Activated CD4-positive, alpha-beta T cell treated with anti-CD3 and anti-CD28 coated beads for 48 hours (primary cell): ENCODE measurements around the gene CST3.
"Not testable (repeated sequence)": the region's sequence is repeated elsewhere in the genome, so short reads cannot be mapped to it uniquely, and the experiment has no call there.

Source experiments
- DNase-seq: peaks from one replicate; pipeline ENCODE4 v3.0.0-alpha.2; 2020

CST3 gene

DNA sequence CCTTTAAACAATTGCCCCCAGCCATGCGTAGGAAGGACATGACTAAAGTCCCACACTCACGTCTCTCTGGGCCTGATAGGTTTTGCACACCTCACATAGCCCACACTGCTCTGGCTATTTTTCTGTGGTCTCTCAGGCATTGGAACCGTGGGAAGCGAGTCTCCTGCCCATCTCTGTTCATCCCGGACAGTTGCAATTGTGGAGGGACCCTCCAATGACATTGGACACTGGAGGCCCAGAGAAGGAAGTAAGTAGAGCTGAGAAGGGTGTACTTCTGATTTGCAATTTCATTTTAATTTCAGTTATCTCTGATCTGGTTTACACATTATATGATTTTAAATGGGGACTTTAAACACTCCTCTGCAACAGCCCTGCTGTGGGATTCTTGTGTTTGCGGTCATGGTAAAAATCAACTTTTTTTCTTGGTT lies 23.3 kb upstream of the CST3 start:
- DNase-seq, result no peak

DNA sequence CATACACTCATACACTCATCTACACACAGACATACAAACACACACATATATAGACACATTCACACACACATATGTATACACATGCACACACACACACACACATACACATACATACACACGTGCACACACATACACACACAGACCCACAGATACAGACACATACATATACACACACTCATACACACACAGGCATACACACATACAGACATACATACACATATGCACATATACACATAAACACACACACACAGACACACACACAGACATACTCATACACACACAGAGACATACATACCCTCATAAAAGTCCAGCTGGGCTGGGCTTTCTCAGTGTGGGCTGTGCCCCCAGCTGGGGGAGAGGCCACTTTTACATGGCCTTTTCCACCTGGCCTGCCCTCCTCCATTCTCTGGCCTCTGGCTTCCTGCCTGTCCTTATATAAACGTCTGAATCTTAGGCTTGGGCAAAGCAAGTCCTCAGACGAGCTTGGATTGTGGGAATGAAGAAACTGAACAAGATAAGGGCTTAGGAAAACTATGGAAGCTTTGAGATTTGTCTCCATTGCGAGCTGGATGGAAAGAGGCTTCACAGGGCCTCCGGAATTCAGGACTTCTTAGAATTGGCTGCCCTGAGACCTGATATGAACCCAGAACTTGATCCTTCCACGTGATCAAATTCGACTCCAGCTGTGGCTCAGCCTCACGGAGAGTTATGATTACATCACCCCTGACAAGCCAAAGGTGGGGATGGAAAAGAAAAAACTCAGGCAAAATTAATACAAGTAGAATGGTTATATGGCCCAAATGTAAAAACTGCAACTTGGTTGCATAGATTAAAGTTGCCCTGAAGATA lies 22.5 kb upstream of the CST3 start:
- DNase-seq, result no peak

DNA sequence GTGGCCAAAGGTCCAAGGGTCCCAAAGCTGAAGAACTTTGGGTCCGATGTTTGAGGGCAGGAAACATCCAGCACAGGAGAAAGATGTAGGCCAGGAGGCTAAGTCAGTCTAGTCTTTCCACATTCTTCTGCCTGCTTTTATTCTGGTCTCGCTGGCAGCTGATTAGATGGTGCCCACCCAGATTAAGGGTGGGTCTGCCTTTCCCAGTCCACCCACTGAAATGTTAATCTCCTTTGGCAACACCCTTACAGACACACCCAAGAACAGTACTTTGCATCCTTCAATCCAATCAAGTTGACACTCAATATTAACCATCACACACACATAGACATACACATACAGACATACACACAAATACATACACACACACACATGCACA lies 21.8 kb upstream of the CST3 start:
- not testable (repeated sequence) for DNase-seq

DNA sequence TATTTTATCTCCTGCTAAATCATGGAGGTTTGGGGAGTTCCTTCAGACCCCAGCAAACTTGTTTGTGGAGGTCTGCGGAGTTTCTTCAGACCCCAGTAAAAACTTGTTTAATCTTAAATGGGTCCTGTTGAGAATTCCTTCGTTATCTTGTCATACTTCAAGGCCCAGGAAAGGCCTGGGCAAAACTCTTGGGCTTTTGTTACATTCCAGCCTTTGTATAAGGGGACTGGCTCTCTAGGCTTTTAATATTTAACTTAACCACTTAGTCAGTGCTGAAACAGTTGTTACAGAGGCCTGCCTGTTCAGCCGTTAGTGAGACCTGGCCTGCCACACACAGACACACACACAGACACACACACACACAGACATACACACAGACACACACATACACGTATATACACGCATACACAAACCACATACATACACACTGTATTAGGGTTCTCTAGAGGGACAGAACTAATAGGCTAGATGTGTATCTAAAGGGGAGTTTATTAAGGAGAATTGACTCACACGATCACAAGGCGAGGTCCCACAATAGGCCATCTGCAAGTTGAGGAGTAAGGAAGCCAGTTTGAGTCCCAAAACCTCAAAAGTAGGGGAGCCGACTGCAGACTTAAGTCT lies 21.3 kb upstream of the CST3 start:
- no peak for DNase-seq

DNA sequence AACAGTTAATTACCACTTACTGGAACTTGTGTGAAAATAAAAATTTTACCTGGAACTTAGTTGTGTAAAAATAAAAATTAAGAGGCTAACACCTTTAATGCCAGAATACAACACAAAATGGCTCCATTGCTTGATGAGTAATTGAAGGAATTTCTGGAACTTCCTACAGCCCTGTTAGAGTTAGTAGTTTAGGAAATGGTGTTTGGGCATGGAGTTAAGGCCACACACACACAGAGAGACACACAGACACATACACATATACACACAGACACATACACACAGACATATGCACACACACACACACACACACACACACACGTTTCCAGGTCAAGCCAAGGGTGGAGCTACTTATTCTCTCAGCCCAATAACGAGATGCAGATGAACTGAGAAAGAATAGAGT lies 20.6 kb upstream of the CST3 start:
- no peak for DNase-seq

DNA sequence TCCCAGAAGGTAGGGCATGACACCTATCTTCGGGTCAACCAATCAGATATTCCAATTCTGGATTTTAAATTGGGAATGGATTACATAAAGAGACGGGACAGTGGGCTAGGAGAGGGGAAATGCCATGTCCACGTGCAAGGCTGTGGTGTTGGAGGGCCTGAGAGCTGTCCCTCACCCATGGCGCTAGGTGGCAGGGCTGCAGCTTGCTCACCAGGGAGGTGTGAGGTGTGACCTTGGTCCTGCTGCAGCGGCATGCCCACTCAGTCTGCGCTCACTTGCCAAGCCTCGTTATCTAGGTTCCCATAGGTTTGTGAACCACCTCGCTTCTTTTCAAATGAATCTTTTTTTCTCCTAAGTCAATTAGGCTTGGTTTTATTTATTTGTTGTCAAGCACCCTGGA lies 19.4 kb upstream of the CST3 start:
- no peak for DNase-seq

DNA sequence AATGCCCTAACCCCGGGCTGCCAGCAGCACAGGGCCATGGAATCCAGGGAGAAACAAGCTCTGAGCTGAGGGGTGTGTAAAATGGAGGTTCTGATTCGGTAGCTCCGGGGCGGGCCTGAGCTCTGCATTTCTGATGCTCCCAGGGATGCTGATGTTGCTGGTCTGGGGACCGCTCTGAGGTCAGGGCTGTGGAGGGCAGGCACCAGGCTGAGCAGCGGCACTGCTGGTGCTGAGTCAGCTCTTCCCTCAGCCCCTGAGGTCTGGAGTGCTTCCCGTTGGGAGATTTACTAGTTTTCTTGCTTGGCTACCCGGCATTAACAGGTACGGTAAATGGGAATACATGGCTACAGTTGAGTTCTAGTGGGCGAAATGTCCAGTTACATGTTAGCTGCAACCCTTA lies 18.6 kb upstream of the CST3 start:
- no peak for DNase-seq

DNA sequence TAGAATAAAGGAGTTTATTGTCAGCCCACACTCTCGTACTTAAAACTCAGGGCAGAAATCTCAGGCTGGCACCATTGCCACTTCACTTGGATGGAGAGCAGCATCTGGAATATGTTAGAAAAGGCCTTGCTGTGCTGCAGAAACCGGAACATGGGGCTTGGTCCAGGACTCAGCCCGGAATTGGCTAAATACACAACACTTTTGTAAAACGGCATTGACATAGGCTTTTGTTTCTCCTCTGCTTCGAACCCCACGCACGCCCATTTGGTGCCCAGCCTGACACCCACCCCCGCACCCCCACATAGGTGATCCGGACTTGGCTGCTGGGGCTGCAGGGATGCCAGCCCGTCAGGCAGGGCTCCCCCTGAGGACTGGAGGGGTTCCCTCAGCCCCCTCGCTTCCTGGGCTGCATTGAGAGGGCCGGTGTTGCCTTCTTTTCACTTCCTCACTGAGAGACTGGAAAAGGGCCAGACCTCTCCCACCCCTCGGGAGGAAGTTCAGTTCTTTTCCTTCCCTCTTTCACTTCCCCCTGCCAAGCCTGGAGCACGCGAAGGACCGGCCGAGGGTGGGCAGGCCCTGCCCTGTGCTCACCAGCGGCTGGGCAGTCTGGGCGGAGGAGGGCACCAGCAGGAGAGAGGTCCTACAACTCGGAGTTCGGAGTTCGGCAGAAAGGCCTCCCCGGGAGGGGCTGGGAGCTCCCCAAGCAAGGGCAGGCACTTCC lies 17.9 kb upstream of the CST3 start:
- no peak for DNase-seq

DNA sequence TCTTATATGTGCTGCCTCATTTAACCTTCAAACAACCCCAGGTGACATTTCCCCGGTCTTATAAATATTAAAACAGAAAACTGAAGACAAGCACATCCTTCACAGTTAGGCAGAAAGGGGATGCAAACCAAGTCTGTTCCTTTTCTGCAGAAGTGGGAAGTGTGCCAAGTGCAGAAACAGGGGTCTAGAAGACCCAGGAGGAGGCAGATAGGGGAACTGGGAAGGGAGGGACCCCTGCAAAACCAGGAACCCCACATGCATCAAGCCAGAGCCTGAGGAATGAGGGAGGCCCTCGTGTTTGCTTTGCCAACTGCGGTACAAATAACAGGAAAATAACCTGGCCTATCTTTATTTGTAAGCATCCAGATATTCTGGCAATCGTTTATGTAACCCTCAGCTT lies 17.0 kb upstream of the CST3 start:
- DNase-seq, result no peak

DNA sequence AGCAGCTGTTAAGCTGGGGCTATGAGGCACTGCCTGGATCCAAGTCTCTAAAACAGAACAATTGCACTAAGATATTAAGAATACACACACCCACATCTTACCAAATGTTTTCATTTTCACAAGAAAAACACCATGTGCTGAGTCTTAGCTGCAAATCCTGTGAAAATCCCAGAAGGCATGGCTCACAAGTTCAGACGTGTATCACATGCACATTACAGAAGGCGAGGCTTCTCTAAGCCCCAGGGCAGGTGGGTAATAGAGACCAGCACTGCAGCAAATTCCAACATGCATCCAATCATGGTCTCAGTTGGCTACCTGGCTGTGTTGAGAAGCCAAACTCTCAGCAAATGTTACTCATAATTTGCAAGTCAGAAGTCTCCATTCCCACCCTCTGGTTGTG lies 16.2 kb upstream of the CST3 start:
- DNase-seq, result no peak

DNA sequence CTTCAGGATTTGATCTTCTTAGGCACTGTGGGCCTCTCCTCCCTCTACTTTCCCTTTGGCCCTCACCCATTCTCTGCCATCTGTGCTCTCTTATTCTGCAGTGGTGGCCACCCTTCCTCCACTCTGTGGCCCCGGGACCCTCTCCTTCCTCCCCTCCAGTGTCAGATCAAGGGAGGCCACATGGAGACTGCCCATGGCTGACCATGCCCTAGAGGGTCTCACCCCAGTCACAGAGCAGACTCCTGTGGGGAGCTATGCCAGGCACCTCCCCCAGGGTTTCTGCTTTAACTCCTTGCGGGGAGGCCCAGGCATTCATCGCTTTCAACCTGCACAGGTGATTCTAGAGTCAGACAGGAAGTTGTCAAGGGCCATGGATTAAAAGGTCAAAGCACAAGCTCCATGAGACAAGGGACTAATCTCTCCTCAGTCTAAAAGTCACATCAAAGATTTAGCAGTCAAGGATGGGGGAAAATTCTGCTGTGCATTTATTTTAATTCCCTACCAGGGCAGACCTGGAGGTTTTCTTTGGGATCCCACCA lies 15.7 kb upstream of the CST3 start:
- no peak for DNase-seq

DNA sequence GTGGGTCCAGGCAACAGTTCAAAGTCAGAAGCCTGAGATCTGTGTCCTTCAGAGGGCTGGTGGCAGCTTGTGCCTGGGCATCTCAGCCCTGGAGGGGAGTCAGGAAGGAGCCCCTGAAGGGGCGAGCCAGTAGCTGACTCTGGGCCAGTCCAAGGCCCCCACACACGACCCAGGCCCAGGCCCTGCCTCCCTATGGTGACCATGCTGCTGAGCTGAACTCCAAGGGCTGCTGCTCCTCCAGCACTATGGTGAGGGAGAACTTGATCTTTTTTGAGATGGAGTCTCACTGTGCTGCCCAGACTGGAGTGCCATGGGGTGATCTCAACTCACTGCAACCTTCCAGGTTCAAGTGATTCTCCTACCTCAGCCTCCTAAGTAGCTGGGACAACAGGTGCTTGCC lies 15.2 kb upstream of the CST3 start:
- no peak for DNase-seq

DNA sequence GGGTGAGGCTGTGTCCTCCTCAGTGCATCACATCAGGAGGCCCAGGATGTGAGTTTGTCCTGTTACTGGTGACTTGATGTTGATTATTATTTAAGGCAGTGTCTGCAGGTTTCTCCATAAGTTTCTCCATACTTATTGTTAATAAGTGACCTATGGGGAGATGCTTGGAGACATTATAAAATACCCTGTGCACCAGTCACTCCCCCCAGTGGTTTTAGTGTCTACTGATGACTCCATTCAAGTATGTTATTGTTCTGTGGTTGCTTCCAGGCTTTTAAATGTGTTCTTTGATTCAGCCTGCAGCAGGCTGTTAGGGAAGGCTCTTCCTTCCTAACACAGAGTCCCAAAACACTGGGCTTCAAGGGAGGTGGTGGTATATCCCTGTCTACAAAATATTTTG lies 14.6 kb upstream of the CST3 start:
- no peak for DNase-seq

DNA sequence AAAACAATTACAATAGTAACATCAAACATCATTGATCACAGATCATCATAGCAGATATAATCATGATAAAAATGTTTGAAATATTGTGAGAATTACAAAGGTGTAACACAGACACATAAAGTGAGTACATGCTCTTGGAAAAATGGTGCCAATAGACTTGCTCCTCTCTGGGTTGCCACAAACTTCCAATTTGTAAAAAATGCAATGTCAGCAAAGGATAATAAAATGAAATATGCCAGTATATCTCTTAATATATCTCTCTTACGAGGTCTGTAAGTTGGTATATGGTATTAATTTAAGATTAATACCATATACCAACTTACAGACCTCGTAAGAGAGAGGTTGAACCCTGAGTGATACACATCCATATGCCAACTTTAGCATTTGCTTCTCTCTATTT lies 13.4 kb upstream of the CST3 start:
- no peak for DNase-seq

DNA sequence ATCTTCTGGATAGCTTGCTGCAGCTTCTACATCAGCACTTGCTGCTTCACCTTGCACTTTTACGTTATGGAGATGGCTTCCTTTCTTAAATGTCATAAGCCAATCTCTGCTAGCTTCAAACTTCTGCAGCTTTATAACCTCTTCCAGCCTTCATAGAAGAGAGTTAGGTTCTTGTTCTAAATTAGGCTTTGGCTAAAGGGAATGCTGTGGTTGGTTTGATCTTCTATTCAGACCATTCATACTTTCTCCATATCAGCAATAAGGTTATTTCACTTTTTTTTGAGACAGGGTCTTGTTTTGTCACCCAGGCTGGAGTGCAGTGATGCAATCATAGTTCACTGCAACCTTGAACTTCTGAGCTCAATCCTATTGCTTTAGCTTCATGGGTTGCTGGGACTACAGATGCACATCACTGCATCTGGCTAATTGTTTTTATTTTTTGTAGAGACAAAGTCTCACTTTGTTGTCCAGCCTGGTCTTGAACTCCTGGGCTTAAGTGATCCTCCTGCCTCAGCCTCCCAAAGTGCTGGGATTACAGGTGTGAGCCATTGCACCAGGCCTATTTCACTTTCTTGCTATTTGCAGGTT lies 12.2 kb upstream of the CST3 start:
- no peak for DNase-seq

DNA sequence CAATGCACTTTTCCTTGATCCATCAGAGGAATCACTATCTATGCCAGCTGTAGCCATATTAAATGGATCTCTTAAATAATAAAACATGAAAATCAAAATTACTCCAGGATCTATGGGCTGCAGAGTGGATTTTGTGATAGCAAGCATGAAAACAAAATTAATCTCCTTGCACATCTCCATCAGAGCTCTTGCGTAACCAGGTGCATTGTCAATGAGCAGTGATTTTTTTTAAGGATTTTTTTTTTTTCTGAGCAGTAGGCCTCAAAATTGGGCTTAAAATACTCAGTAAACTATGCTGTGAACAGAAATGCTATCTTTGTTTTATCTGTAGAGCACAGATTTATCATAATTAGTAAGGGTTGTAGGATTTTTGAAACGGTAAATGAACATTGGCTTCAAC lies 11.5 kb upstream of the CST3 start:
- no peak for DNase-seq

DNA sequence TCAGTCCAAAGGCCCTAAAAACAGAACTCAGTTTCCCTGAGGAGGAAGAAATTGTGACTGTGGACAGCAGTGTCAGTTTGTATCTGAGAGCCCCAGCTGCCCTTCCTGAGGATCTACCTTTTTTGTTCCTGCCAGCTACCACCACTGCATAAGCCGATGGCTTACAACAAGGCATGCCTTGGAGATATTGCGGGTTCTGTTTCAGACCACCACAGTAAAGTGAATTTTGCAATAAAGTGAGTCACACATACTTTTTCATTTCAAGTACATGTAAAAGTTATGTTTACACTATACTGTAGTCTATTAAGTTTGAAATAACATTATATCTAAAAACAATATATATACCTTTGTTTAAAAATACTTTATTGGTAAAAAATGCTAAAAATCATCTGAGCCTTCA lies 9.6 kb upstream of the CST3 start:
- no peak for DNase-seq

DNA sequence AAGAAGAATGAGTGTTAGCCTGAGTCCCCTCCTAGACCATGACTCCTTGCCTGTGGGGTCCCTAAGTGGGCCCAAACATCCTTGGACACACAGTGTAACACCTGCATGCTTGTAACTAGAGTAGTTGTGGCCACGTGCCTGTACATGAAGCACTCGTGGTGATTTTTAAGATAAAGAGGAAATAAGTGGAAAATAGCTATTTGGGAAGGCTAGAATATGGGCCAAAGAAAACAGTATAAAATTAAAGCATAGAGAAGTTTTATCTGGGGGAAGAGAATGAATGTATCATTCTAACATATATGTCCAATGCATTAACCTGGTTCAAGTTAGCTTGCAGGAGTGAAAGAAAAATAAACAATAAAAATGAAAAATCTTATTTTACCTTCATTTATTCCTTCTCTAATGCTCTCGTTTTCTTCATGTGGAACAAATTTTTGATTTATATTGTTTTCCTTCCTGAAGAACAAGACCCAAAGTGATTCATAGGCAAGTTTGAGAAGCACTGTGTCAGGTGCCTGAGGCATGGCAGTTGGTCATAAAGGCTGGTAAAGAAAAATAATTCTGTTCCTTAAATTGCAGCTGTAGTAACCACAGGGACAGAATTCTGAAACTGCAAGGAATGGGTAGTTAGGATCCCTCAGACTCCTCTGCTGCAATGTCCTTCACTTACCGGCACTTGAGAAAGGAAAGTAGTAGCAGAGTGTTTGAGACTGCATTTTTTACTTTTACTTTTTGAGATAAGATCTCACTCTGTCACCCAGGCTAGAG lies 8.5 kb upstream of the CST3 start:
- DNase-seq, result no peak

DNA sequence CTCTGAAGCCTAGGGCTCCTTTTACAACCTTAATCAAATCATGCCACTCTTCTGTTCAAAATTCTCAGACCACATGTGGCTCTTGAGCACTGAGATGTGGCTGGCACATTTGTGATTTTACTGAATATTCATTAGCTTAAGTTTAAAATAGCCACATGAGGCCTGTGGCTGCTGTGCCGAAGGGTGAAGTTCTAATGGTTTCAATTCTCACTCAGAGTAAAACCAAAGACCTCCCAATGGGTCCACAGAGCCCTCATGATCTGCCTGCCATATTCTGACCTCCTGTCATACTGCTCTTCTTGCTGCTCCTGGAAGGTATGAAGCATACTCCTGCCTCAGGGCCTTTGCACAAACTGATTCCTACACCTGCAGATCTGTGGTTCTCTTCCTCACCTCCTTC lies 7.8 kb upstream of the CST3 start:
- no peak for DNase-seq

DNA sequence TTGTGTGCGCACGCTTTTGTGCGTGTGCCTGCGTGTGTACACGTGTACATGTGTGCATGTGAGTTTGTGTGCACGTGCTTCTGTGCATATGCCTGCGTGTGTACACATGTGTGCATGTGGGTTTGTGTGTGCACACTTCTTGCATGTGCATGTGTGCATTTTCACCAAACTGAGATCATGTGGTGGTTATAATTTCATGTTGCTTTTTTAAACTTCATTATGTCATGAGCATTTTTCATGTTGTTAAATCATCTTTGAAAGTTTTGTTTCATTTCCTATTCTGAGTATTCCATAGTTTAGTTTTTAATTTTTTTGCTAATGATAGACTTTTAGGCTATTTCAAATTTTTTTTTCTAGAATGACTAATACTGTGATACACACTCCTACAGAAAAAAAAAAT lies 6.4 kb upstream of the CST3 start:
- no peak for DNase-seq

DNA sequence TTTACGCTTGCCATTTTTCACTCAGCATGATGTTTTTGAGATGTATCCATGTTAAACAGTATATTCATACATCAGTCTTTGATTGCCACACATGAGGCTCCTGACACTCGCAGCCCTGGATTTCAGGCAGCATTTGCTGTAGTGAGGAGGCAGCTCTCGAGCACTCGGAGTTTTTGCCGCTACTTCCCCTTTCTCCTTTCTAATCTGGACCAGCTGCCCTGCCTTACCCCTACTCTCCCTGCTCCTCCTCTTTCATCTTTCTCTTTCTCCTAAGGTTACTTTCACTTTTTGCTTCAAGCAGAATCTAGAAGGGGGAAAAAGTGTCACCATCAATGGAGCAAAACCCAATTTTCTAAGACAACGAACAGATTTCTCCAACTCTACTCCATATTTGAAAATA lies 5.9 kb upstream of the CST3 start:
- no peak for DNase-seq

DNA sequence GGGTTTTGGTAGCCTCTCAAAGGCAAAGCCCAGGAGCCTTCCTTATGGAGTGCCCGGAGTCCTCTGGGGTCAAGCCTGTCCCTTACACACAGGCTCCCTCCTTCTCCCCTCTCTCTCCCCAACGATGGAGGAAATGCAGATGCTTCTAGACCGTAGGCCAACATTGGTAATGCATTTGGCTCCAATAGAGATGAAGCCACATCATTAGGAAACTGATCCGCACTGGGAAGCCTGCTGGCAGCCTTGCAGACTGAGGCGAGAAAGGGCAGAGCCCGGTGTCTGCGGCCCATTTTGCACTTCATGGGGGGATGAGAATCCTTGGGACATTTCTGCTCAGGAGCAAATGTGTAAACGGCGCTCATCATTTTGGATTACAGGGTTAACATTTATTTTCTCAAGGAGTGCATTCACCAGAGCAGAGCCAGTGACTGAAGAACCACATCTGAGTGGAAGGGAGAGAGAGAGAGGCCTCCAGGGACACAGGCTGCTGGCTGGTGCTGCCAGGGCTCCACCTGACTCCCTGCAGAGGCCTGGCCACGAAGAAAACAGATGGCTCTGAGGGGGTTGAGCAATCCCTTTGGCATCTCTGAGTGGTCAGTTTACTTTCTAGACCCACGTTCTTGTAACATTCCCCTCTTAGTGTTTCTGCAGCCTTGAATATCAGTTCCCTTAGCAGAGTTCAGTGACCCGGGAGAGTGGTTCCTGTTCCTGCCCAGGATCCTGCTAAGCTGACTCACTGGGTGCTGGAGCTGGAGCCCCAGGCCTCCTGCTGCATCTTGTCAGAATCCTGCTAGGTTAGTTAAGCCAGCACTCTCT lies 4.4 kb upstream of the CST3 start:
- DNase-seq, result no peak
